Gastrocnemius medialis (tissue), 4 donors: ENCODE results near the gene KCNJ5.

Experiments
- CTCF ChIP-seq, 5 experiments: fragments of 450-650 bp in 3 of 5; fragments of 200-600 bp in 2 of 5; sonication (generic) in 2 of 5; IDR thresholded peaks in 4 of 5; conservative IDR thresholded peaks in 1 of 5; 1 replicate in 4 of 5; 2 replicates in 1 of 5; pipeline ENCODE4 v1.5.1; 2016 to 2019; ENCODE audit warnings: antibody characterized with exemption in 5 of 5, mild to moderate bottlenecking in 3 of 5, moderate library complexity in 3 of 5
- POLR2A ChIP-seq, 2 donors: fragments of 450-650 bp; IDR thresholded peaks; one replicate each; pipeline ENCODE4 v1.6.1; 2017; ENCODE audit warnings: antibody characterized with exemption in 2 of 2, mild to moderate bottlenecking in 2 of 2, moderate library complexity in 2 of 2

DNA sequence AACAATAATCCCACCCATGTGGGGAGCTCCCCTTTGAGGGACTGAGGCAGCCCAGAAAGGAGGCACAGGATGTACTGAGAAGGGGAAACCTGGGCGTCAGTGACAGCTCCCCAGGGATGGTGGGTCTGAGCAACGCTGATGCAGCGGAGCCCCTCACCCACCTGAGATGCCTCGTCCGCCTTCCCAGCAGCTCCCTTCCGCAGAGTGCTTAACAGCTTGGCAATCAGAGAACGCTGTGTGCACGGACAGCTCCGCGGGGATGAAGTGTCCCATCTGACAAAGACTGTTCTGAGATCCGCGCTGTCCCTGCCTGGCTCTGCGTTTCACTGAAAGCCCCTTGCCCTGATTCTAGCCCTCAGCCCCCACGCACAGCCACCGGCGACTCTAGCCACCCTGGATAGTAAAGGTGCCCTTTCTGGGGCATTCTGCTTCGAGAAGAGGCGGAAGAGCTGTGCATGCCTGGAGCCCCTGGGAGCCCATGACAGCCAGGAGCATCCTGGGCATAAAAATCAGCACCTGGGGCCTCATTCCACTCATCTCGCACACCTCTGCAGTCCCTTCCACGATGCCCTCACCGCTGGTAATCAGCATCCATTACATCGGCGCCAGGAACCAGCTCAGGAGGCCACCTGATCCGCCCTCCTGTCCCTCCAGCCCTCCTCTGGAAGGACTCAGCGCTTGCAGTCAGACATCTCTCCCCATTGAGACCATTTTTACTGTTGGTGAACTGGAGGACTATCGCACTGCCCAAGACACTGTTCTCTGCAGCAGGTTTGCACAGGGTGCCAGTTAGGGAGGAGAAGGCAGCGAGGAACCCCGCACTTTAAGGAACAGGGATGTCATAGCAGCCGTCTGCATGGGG, 10.7 kb downstream of the KCNJ5 start:
- TF ChIP-seq CTCF (IDR thresholded peaks at IDR 0.05 in 4 of 5, conservative IDR thresholded peaks at IDR 0.05 in 1 of 5), result no peak
- no peak for TF ChIP-seq POLR2A (IDR thresholded peaks at IDR 0.05)
